Heart right ventricle (tissue), 16 donors: ENCODE measurements around the gene CXCL12. TPM values are rescaled to one million over a fixed set of nuclear protein-coding genes. Genes with fewer than 3 reads are reported as not detected.

Experiments
- ATAC-seq, 8 donors: fragments of 200-7000 bp; cut with Tn5 transposase; one replicate each; pipeline ENCODE4 v1.9.1; 2020; ENCODE audit warnings: mild to moderate bottlenecking in 8 of 8, moderate library complexity in 8 of 8, moderate number of reproducible peaks in 1 of 8
- DNase-seq, 2 donors: peaks; one replicate each; pipeline ENCODE4 v3.0.0-alpha.2; 2020
- H3K27ac ChIP-seq, 10 donors: fragments of 200-600 bp; sonication (generic) in 2 of 10; one replicate each; pipeline versions ENCODE4 v1.5.0 to v1.8.0; 2020 to 2022; ENCODE audit warnings: mild to moderate bottlenecking in 3 of 10
- H3K27me3 ChIP-seq, 7 donors: fragments of 200-600 bp; one replicate each; pipeline ENCODE4 v1.8.0; 2021 to 2022; ENCODE audit warnings: mild to moderate bottlenecking in 2 of 7
- H3K36me3 ChIP-seq, 9 donors: fragments of 200-600 bp; sonication (generic) in 1 of 9; one replicate each; pipeline versions ENCODE4 v1.5.0 to v1.8.0; 2020 to 2022; ENCODE audit warnings: mild to moderate bottlenecking in 2 of 9
- H3K4me1 ChIP-seq, 9 donors: fragments of 200-600 bp; sonication (generic) in 1 of 9; one replicate each; pipeline versions ENCODE4 v1.5.0 to v1.8.0; 2020 to 2022; ENCODE audit warnings: mild to moderate bottlenecking in 4 of 9
- H3K4me3 ChIP-seq, 10 donors: fragments of 200-600 bp; sonication (generic) in 2 of 10; one replicate each; pipeline versions ENCODE4 v1.5.0 to v1.8.0; 2020 to 2022; ENCODE audit warnings: mild to moderate bottlenecking in 7 of 10, moderate library complexity in 2 of 10
- H3K9me3 ChIP-seq, 11 donors: fragments of 200-600 bp in 10 of 11; sonication (generic) in 2 of 11; one replicate each; pipeline versions ENCODE4 v1.5.0 to v1.8.0; 2013 to 2022; ENCODE audit warnings: mild to moderate bottlenecking in 2 of 11, control low read depth in 1 of 11, moderate library complexity in 1 of 11
- CTCF ChIP-seq, 9 donors: fragments of 200-600 bp; sonication (generic) in 2 of 9; IDR thresholded peaks; one replicate each; pipeline versions ENCODE4 v1.5.0 to v1.8.0; 2021 to 2022; ENCODE audit warnings: antibody characterized with exemption in 9 of 9, mild to moderate bottlenecking in 5 of 9, moderate library complexity in 1 of 9
- WGBS, 2 donors: extraction: QIAGEN DNeasy Blood & Tissue Kit; methylation state at CpG; one replicate each; pipeline ENCODE4 v1.1.7; 2013; ENCODE audit warnings: inconsistent platforms in 1 of 2; 5-methylcytosine and 5-hydroxymethylcytosine counted together
- intact Hi-C, 10 donors: fragments of 100-400 bp; cut with DNase I; formaldehyde crosslinking; loops; one replicate each; pipeline versions ENCODE4 v1.11.1 to v1.14.2; 2022
- polyA plus RNA-seq, 2 donors: library from polyadenylated mRNA; stranded (reverse); fragments of 200-250 nt; gene quantifications; one replicate each; pipeline ENCODE4 v1.2.3, GENCODE V29; 2013
- total RNA-seq, 10 donors: library from RNA; stranded (reverse); fragmentation: NEBNext Ultra II Directional in 3 of 10; extraction: Animal tissue kit (Norgen Biotek cat#: 25700) in 3 of 10; gene quantifications; one replicate each; pipeline versions ENCODE4 v1.2.1 to v1.2.4, GENCODE V29; 2021 to 2023
- donor health status: Arrhythmogenic right ventricular cardiomyopathy.
- donor health status: ischemic (EF 13 %, LVEDD 7.1; RV severe dilation, severe dysfunction).
- donor health status: healthy with polysubstance abuse.
- donor health status: DM: no; HTN: yes; CAD: no.
- donor health status: DM: no; HTN: no; CAD: no.
- donor health status: ischemic (EF 25% LVEDD 6.9; RV normal size, moderate dysfunction).
- donor health status: ischemic (EF 25% LVEDD 5.7; RV mildly dilated, moderate dysfunction).
- donor health status: healthy.
- donor health status: DM: yes; HTN: yes; CAD: no.
- donor health status: Ischemic cardiomyopathy.
- donor health status: ischemic (EF 35%, LVEDD 5.7; RV mildly dilated, moderate dysfunction).
- donor health status: nonischemic (EF 11% LVEDD 7.7; RV severe dilation, severe dysfunction).
- donor health status: DM: yes; HTN: yes; CAD: no.
- donor health status: PGD.
- donor health status: ischemic (EF 29% LVEDD 5.4; RV normal size, mild dysfunction).
- donor health status: nonischemic (EF 23%, LVEDD 6.1; RV moderate dilation, normal function).

The CXCL12 gene
- total and polyA plus RNA-seq, 12 donors: 53.7 to 275 (median 116) TPM

- Histone ChIP-seq H3K27me3 (no peaks in the 10 kb centered on the region), H3K36me3 (peaks cover 0 to 7% (median 0%) of the 10 kb centered on the region in 9 donors), H3K9me3 (no peaks in the 10 kb centered on the region), H3K4me1 (no peaks in the 10 kb centered on the region), H3K27ac (no peak overlapping the region), H3K4me3 (no peak overlapping the region)
- ATAC-seq: no peak
- intact Hi-C loops: no loop called here
- WGBS, 2 donors: 91 to 92% methylated on average over 3 of the region's 3 CpGs
- no peak for DNase-seq
- no peak for TF ChIP-seq CTCF (IDR thresholded peaks at IDR 0.05)
Measured at GRCh38 chr10:44341886-44342285, 43.0 kb downstream of the CXCL12 start.

GRCh38 chr10:44340557-44340956, 44.3 kb downstream of the CXCL12 start:
- Histone ChIP-seq H3K4me1 (peaks cover 0 to 4% (median 1%) of the 10 kb centered on the region in 9 donors), H3K4me3 (no peak overlapping the region), H3K27me3 (no peaks in the 10 kb centered on the region), H3K27ac (no peak overlapping the region), H3K36me3 (peaks cover 0 to 7% (median 0%) of the 10 kb centered on the region in 9 donors), H3K9me3 (no peaks in the 10 kb centered on the region)
- DNase-seq: no peak
- intact Hi-C loops: no loop called here
- no peak for ATAC-seq
- TF ChIP-seq CTCF (IDR thresholded peaks at IDR 0.05): no peak
- WGBS, 2 donors: 77 to 78% methylated on average over 3 of the region's 3 CpGs

GRCh38 chr10:44339218-44339617, 45.7 kb downstream of the CXCL12 start:
- no peak for DNase-seq
- intact Hi-C loops: no loop called here
- no peak for ATAC-seq
- Histone ChIP-seq H3K27ac (no peak overlapping the region), H3K9me3 (no peaks in the 10 kb centered on the region), H3K4me3 (no peak overlapping the region), H3K4me1 (peaks cover 0 to 15% (median 8%) of the 10 kb centered on the region in 9 donors), H3K36me3 (peaks cover 0 to 2% (median 0%) of the 10 kb centered on the region in 9 donors), H3K27me3 (no peaks in the 10 kb centered on the region)
- no peak for TF ChIP-seq CTCF (IDR thresholded peaks at IDR 0.05)
- 87 to 96% methylated on average over 3 of the region's 3 CpGs for WGBS, 2 donors

GRCh38 chr10:44337081-44337480, 47.8 kb downstream of the CXCL12 start:
- ATAC-seq: no peak
- Histone ChIP-seq H3K27me3 (no peaks in the 10 kb centered on the region), H3K4me1 (peaks cover 0 to 15% (median 8%) of the 10 kb centered on the region in 9 donors), H3K36me3 (no peaks in the 10 kb centered on the region), H3K9me3 (no peaks in the 10 kb centered on the region), H3K27ac (no peak overlapping the region), H3K4me3 (no peak overlapping the region)
- no peak for TF ChIP-seq CTCF (IDR thresholded peaks at IDR 0.05)
- 93 to 95% methylated on average over 4 of the region's 4 CpGs for WGBS, 2 donors
- intact Hi-C loops: no loop called here
- no peak for DNase-seq
